Vagina (tissue), 2 donors: Measurements from ENCODE around the gene TECTB.

ENCODE experiments used
- POLR2A ChIP-seq, 2 donors: fragments of 450-650 bp; IDR thresholded peaks; one replicate each; pipeline ENCODE4 v1.6.1; 2017; ENCODE audit warnings: antibody characterized with exemption in 2 of 2, mild to moderate bottlenecking in 2 of 2, moderate library complexity in 2 of 2
- POLR2AphosphoS5 ChIP-seq, 2 donors: sonication (generic); formaldehyde crosslinking; IDR thresholded peaks; one replicate each; pipeline ENCODE4 v1.9.0; 2017; ENCODE audit warnings: antibody characterized with exemption in 2 of 2, mild to moderate bottlenecking in 2 of 2, low read depth in 1 of 2; ENCODE audit not compliant: insufficient read depth in 1 of 2
- TF ChIP-seq, protein P1 (sequence below), 3 experiments: fragments of 450-650 bp in 2 of 3; fragments of 200-600 bp in 1 of 3; sonication (generic) in 1 of 3; IDR thresholded peaks; one replicate each; pipeline ENCODE4 v1.5.1; 2017 to 2019; ENCODE audit warnings: antibody characterized with exemption in 3 of 3, mild to moderate bottlenecking in 2 of 3, moderate library complexity in 2 of 3

DNA sequence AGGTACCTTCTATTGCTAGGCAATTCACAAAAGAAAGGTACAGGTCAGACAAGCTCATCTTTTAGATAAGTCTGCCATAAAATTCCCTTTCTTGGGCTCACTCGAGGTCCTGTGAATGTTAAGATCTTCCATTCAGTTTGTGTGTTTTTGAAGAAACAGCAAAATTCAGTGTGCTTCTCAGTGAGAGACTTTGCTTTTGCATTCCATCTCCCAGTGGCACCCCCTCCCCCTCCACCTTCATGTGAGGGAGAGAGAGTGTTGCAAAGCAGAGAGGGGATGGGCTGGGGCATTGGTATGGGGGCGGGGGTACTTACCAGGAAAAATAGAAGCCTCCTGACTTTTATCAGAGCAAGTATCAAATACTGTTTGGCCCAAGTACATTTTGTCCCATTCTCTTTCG lies 3.8 kb upstream of the TECTB start:
- TF ChIP-seq, protein P1, sequence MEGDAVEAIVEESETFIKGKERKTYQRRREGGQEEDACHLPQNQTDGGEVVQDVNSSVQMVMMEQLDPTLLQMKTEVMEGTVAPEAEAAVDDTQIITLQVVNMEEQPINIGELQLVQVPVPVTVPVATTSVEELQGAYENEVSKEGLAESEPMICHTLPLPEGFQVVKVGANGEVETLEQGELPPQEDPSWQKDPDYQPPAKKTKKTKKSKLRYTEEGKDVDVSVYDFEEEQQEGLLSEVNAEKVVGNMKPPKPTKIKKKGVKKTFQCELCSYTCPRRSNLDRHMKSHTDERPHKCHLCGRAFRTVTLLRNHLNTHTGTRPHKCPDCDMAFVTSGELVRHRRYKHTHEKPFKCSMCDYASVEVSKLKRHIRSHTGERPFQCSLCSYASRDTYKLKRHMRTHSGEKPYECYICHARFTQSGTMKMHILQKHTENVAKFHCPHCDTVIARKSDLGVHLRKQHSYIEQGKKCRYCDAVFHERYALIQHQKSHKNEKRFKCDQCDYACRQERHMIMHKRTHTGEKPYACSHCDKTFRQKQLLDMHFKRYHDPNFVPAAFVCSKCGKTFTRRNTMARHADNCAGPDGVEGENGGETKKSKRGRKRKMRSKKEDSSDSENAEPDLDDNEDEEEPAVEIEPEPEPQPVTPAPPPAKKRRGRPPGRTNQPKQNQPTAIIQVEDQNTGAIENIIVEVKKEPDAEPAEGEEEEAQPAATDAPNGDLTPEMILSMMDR (IDR thresholded peaks at IDR 0.05), result no peak
- TF ChIP-seq POLR2A (IDR thresholded peaks at IDR 0.05), result no peak
- no peak for TF ChIP-seq POLR2AphosphoS5 (IDR thresholded peaks at IDR 0.05; ENCODE audit: insufficient read depth in 1 of 2, low read depth in 1 of 2)
